Body of pancreas (tissue), 4 donors: ENCODE measurements around the gene TMEM39A.

Experiments used
- POLR2A ChIP-seq, 3 donors: fragments of 450-650 bp; IDR thresholded peaks; one replicate each; pipeline ENCODE4 v1.6.1; 2016; ENCODE audit warnings: antibody characterized with exemption in 3 of 3, mild to moderate bottlenecking in 2 of 3
- TF ChIP-seq, protein P1 (sequence below), 7 experiments: fragments of 450-650 bp in 4 of 7; fragments of 200-600 bp in 3 of 7; sonication (generic) in 3 of 7; IDR thresholded peaks; one replicate each; pipeline ENCODE4 v1.5.1; 2016 to 2019; ENCODE audit warnings: antibody characterized with exemption in 7 of 7

GRCh38 chr3:119506631-119507030, 43.2 kb upstream of the TMEM39A start:
- TF ChIP-seq, protein P1, sequence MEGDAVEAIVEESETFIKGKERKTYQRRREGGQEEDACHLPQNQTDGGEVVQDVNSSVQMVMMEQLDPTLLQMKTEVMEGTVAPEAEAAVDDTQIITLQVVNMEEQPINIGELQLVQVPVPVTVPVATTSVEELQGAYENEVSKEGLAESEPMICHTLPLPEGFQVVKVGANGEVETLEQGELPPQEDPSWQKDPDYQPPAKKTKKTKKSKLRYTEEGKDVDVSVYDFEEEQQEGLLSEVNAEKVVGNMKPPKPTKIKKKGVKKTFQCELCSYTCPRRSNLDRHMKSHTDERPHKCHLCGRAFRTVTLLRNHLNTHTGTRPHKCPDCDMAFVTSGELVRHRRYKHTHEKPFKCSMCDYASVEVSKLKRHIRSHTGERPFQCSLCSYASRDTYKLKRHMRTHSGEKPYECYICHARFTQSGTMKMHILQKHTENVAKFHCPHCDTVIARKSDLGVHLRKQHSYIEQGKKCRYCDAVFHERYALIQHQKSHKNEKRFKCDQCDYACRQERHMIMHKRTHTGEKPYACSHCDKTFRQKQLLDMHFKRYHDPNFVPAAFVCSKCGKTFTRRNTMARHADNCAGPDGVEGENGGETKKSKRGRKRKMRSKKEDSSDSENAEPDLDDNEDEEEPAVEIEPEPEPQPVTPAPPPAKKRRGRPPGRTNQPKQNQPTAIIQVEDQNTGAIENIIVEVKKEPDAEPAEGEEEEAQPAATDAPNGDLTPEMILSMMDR (IDR thresholded peaks at IDR 0.05), result no peak
- TF ChIP-seq POLR2A (IDR thresholded peaks at IDR 0.05), result no peak
